HEK293T (cell line): Measurements from ENCODE around the gene PCNX2.

Experiments used
- BHLHE40 ChIP-seq: fragments of 450-650 bp; IDR thresholded peaks from 2 replicates; pipeline ENCODE4 v1.6.1; 2016; ENCODE audit warnings: mild to moderate bottlenecking, moderate library complexity, borderline replicate concordance
- CTBP1 ChIP-seq: fragments of 450-650 bp; IDR thresholded peaks from 2 replicates; pipeline ENCODE4 v1.6.1; 2016; ENCODE audit warnings: borderline replicate concordance
- ELF4 ChIP-seq: fragments of 450-650 bp; IDR thresholded peaks from 2 replicates; pipeline ENCODE4 v1.6.1; 2017; ENCODE audit warnings: antibody characterized with exemption
- FOXA1 ChIP-seq: fragments of 450-650 bp; IDR thresholded peaks from 2 replicates; pipeline ENCODE4 v1.6.1; 2016; ENCODE audit warnings: mild to moderate bottlenecking
- FOXM1 ChIP-seq: fragments of 450-650 bp; IDR thresholded peaks from 2 replicates; pipeline ENCODE4 v1.6.1; 2017; ENCODE audit warnings: mild to moderate bottlenecking, borderline replicate concordance
- HDGF ChIP-seq: fragments of 450-650 bp; IDR thresholded peaks from 2 replicates; pipeline ENCODE4 v1.6.1; 2017; ENCODE audit warnings: antibody characterized with exemption, borderline replicate concordance
- LEF1 ChIP-seq: fragments of 450-650 bp; IDR thresholded peaks from 2 replicates; pipeline ENCODE4 v1.6.1; 2017; ENCODE audit warnings: mild to moderate bottlenecking, borderline replicate concordance
- NFRKB ChIP-seq: fragments of 450-650 bp; IDR thresholded peaks from 2 replicates; pipeline ENCODE4 v1.6.1; 2016; ENCODE audit warnings: mild to moderate bottlenecking, moderate library complexity
- SP1 ChIP-seq: fragments of 450-650 bp; IDR thresholded peaks from 2 replicates; pipeline ENCODE4 v1.6.1; 2017
- SUZ12 ChIP-seq: fragments of 450-650 bp; IDR thresholded peaks from 2 replicates; pipeline ENCODE4 v1.6.1; 2016; ENCODE audit warnings: mild to moderate bottlenecking
- TARDBP ChIP-seq: fragments of 450-650 bp; IDR thresholded peaks from 2 replicates; pipeline ENCODE4 v1.6.1; 2016
- TF ChIP-seq, protein P1 (sequence below): fragments of 450-650 bp; IDR thresholded peaks from 2 replicates; pipeline ENCODE4 v1.6.1; 2016

DNA sequence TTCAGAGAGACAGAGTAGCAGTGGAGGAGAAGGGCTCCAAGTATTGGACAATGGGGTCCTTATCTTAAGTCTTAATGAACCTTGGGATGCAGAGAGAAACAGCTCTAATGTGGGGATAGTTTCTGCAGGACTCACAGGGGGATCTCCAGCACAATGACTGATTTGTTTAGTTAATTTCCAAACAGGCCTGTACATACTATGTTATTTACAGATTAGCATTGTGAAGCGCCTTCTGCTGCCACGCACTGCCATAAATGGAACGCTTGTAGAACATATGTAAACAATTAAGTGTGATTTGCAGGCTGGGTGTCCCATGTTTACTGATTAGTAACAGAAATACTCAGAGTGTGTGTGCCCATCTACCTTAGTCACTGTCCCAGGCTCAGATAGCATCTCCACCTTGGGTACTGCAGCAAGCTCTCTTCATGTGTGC, 289.0 kb downstream of the PCNX2 start:
- TF ChIP-seq FOXA1, result no peak
- TF ChIP-seq, protein P1, sequence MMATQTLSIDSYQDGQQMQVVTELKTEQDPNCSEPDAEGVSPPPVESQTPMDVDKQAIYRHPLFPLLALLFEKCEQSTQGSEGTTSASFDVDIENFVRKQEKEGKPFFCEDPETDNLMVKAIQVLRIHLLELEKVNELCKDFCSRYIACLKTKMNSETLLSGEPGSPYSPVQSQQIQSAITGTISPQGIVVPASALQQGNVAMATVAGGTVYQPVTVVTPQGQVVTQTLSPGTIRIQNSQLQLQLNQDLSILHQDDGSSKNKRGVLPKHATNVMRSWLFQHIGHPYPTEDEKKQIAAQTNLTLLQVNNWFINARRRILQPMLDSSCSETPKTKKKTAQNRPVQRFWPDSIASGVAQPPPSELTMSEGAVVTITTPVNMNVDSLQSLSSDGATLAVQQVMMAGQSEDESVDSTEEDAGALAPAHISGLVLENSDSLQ, result no peak
- no peak for TF ChIP-seq FOXM1
- TF ChIP-seq NFRKB, result no peak
- no peak for TF ChIP-seq SP1
- no peak for TF ChIP-seq SUZ12
- no peak for TF ChIP-seq LEF1
- TF ChIP-seq BHLHE40, result no peak
- TF ChIP-seq TARDBP, result no peak
- TF ChIP-seq CTBP1, result no peak
- TF ChIP-seq HDGF, result no peak
- TF ChIP-seq ELF4, result no peak
